ENCODE results near the gene SPHK2.
A peak's percentile ranks its signal among the peaks of the same experiment; 100 is the strongest.

- TF ChIP-seq TCF12 (IDR thresholded peaks at IDR 0.05; ENCODE audit: low read depth, low read length) (no peak), CEBPB (IDR thresholded peaks at IDR 0.05; ENCODE audit: low read depth, low read length) (no peak), CTCF (IDR thresholded peaks at IDR 0.05; ENCODE audit: control extremely low read depth in 1 of 3, insufficient read depth in 1 of 3, low read depth in 1 of 3, low read length in 3 of 3) (no peak), ZNF274 (IDR thresholded peaks at IDR 0.05; ENCODE audit: borderline replicate concordance, extremely low read depth, low read length) (no peak), POLR2A (IDR thresholded peaks at IDR 0.05; ENCODE audit: control extremely low read depth in 1 of 2, low read depth in 2 of 2, low read length in 2 of 2) (peak in 1 of 2 experiments; percentile 10; a peak in 1 of 3 replicates), EGR1 (IDR thresholded peaks at IDR 0.05; ENCODE audit: borderline replicate concordance, low read depth, low read length) (peak; percentile 23; the same call in 1 of the 2 replicates), CHD2 (IDR thresholded peaks at IDR 0.05; ENCODE audit: low read length) (no peak), JUND (IDR thresholded peaks at IDR 0.05; ENCODE audit: low read length) (no peak), GABPA (IDR thresholded peaks at IDR 0.05; ENCODE audit: borderline replicate concordance, insufficient read depth, low read length) (no peak), EZH2 (IDR thresholded peaks at IDR 0.05; ENCODE audit: low read depth, low read length, severe bottlenecking) (no peak), RFX5 (IDR thresholded peaks at IDR 0.05; ENCODE audit: borderline replicate concordance, low read depth, low read length) (no peak), JUN (IDR thresholded peaks at IDR 0.05; ENCODE audit: low read depth, low read length) (no peak), CREB1 (IDR thresholded peaks at IDR 0.05) (no peak)
Measured at GRCh38 chr19:48635263-48635965, 16.1 kb downstream of the SPHK2 start.

Data from H1 (cell line).